ENCODE measurements around the gene C16orf87. TPM values are rescaled to one million over a fixed set of nuclear protein-coding genes. Genes with fewer than 3 reads are reported as not detected.

C16orf87 gene
- total RNA-seq, 1 donor from 2014 or later, result 8.2 TPM

DNA sequence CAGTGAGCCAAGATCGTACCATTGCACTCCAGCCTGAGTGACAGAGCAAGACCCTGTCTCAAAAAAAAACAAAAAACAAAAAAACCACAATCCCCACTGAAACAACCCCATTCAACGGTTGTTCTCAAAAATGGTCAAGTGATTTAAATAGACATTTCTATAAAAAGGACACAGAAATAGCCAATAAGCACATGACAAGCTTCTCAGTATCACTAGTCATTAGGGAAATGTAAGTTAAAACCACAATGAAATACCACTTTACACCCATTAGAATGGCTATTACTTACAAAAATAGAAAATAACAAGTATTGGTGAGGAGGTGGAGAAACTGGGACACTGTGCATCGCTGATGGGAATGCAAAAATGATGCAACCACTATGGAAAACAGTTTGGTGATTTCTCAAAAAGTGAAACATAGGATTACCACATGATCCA is 56.2 kb downstream of the C16orf87 start:
- no peaks in the 10 kb centered on the region for H3K27me3 ChIP-seq
- intact Hi-C loops (cut with DNase I), result no loop called here
- H3K27ac ChIP-seq, result no peak overlapping the region
- H3K9me3 ChIP-seq, result no peaks in the 10 kb centered on the region
- no peak overlapping the region for H3K4me3 ChIP-seq
- no peaks in the 10 kb centered on the region for H3K4me1 ChIP-seq
- TF ChIP-seq, protein P1, sequence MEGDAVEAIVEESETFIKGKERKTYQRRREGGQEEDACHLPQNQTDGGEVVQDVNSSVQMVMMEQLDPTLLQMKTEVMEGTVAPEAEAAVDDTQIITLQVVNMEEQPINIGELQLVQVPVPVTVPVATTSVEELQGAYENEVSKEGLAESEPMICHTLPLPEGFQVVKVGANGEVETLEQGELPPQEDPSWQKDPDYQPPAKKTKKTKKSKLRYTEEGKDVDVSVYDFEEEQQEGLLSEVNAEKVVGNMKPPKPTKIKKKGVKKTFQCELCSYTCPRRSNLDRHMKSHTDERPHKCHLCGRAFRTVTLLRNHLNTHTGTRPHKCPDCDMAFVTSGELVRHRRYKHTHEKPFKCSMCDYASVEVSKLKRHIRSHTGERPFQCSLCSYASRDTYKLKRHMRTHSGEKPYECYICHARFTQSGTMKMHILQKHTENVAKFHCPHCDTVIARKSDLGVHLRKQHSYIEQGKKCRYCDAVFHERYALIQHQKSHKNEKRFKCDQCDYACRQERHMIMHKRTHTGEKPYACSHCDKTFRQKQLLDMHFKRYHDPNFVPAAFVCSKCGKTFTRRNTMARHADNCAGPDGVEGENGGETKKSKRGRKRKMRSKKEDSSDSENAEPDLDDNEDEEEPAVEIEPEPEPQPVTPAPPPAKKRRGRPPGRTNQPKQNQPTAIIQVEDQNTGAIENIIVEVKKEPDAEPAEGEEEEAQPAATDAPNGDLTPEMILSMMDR (IDR thresholded peaks at IDR 0.05), result no peak
- H3K36me3 ChIP-seq, result no peaks in the 10 kb centered on the region
- no peak for ATAC-seq
- no peak for DNase-seq

- H3K4me1 ChIP-seq, result no peaks in the 10 kb centered on the region
- TF ChIP-seq, protein P1 (IDR thresholded peaks at IDR 0.05), result no peak
- no peaks in the 10 kb centered on the region for H3K27me3 ChIP-seq
- no peaks in the 10 kb centered on the region for H3K9me3 ChIP-seq
- DNase-seq, result no peak
- no peak for ATAC-seq
- no peak overlapping the region for H3K4me3 ChIP-seq
- no peak overlapping the region for H3K27ac ChIP-seq
- intact Hi-C loops (cut with DNase I), result no loop called here
- no peaks in the 10 kb centered on the region for H3K36me3 ChIP-seq
Observed at GRCh38 chr16:46772463-46772862, 58.5 kb downstream of the C16orf87 start.

- no peaks in the 10 kb centered on the region for H3K27me3 ChIP-seq
- intact Hi-C loops (cut with DNase I), result no loop called here
- DNase-seq (no peak), ATAC-seq (no peak)
- H3K9me3 ChIP-seq, result no peaks in the 10 kb centered on the region
- H3K4me3 ChIP-seq, result no peak overlapping the region
- TF ChIP-seq, protein P1 (IDR thresholded peaks at IDR 0.05), result no peak
- no peaks in the 10 kb centered on the region for H3K36me3 ChIP-seq
- H3K27ac ChIP-seq, result no peak overlapping the region
- H3K4me1 ChIP-seq, result no peaks in the 10 kb centered on the region
Observed at GRCh38 chr16:46768809-46769208, 62.2 kb downstream of the C16orf87 start.

- Histone ChIP-seq H3K4me1 (no peaks in the 10 kb centered on the region), H3K27ac (no peak overlapping the region), H3K27me3 (peaks cover under 1% of the 10 kb centered on the region), H3K4me3 (no peak overlapping the region), H3K9me3 (no peaks in the 10 kb centered on the region), H3K36me3 (no peaks in the 10 kb centered on the region)
- TF ChIP-seq, protein P1 (IDR thresholded peaks at IDR 0.05), result no peak
- no peak for DNase-seq
- intact Hi-C loops (cut with DNase I), result no loop called here
- ATAC-seq, result no peak
Observed at GRCh38 chr16:46765050-46765449, 65.9 kb downstream of the C16orf87 start.

DNA sequence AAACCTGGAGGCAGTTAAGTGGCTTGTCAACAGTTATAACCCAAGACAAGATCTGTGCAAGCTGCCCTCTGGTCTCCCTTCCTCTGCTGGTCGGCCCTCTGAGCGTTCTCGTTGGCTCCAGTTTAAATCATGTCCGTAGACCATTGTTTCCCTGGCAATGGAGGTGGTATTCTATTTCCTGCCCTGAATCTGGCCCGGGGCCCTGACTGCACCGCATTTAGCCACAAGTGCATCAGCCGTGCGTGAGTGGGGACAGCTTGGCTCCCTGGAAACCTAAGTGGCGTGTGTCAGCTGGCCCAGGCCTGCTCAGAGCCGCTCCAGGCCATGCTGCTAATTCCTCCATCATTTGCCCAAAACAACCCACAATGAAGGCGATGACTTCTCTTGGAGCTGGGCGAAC is 67.8 kb downstream of the C16orf87 start:
- ATAC-seq (peak; percentile 23), DNase-seq (no peak)
- H3K4me1 ChIP-seq, result no peaks in the 10 kb centered on the region
- no peak overlapping the region for H3K4me3 ChIP-seq
- H3K27ac ChIP-seq, result no peak overlapping the region
- TF ChIP-seq, protein P1 (IDR thresholded peaks at IDR 0.05), result no peak
- H3K9me3 ChIP-seq, result no peaks in the 10 kb centered on the region
- H3K36me3 ChIP-seq, result no peaks in the 10 kb centered on the region
- peaks cover 6% of the 10 kb centered on the region for H3K27me3 ChIP-seq
- intact Hi-C loops (cut with DNase I), result no loop called here

- TF ChIP-seq, protein P1 (IDR thresholded peaks at IDR 0.05), result no peak
- H3K27me3 ChIP-seq, result peaks cover 6% of the 10 kb centered on the region
- H3K9me3 ChIP-seq, result no peaks in the 10 kb centered on the region
- intact Hi-C loops (cut with DNase I), result no loop called here
- ATAC-seq, result no peak
- H3K4me1 ChIP-seq, result no peaks in the 10 kb centered on the region
- no peaks in the 10 kb centered on the region for H3K36me3 ChIP-seq
- no peak overlapping the region for H3K27ac ChIP-seq
- DNase-seq, result no peak
- H3K4me3 ChIP-seq, result no peak overlapping the region
Observed at GRCh38 chr16:46762583-46762982, 68.4 kb downstream of the C16orf87 start.

Measured in upper lobe of right lung (tissue), 1 donor.